SK-N-SH treated with all-trans-retinoic acid at 6 μM for 48 hours (cell line): ENCODE results near the gene PSMB7.

Experiments used
- CSDC2 ChIP-seq: fragments of 250-450 bp; sonication (Bioruptor Pico); IDR thresholded peaks from 2 replicates; pipeline ENCODE4 v1.5.0; 2020; ENCODE audit warnings: mild to moderate bottlenecking, moderate library complexity
- ZNF70 ChIP-seq: fragments of 450-650 bp; formaldehyde crosslinking; IDR thresholded peaks from 2 replicates; pipeline ENCODE4 v1.5.0; 2020; ENCODE audit warnings: mild to moderate bottlenecking, moderate library complexity
- TF ChIP-seq, protein P1 (sequence below): fragments of 250-450 bp; sonication (Bioruptor Pico); IDR thresholded peaks from 2 replicates; pipeline ENCODE4 v1.8.0; 2020; ENCODE audit warnings: mild to moderate bottlenecking, moderate library complexity, borderline replicate concordance

DNA sequence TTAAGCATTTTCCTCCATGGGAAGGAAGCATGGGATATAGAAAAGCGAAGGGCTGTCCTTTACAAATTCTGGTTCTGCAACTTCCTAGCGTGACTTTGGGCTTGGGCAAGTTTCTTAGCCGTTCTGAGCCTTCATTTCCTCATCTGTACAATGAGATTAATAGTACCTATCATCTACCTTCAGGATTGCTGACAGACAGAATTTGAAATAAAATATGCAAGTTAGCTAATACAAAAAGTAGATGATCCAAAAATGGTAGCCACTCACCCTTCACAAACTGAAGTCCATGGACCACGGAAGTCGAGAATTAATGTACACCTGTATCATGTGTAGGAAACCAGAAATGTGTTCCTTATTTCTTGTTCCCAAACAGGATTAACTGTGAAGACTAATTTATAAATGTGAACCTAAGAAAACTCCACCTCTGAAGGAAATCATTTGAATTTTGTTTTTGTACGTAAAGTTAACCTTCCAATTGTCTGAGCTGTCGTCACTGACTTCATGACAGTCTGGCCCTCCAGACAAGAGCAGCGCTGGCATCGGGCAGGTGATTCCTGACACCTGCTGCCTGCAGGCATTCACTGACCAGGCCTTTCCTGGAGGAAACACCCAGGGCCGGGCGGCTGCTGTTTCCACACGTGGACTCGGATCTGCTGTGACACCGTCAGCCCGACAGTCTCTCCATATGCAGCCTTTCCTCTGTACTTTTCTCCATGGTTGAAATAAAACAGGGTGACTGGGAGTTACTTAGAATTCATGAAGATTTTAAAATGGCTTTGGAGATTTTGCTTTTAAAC, 63.4 kb downstream of the PSMB7 start:
- TF ChIP-seq ZNF70 (CRISPR knock-in tag) (no peak), CSDC2 (CRISPR knock-in tag) (no peak)
- TF ChIP-seq, protein P1, sequence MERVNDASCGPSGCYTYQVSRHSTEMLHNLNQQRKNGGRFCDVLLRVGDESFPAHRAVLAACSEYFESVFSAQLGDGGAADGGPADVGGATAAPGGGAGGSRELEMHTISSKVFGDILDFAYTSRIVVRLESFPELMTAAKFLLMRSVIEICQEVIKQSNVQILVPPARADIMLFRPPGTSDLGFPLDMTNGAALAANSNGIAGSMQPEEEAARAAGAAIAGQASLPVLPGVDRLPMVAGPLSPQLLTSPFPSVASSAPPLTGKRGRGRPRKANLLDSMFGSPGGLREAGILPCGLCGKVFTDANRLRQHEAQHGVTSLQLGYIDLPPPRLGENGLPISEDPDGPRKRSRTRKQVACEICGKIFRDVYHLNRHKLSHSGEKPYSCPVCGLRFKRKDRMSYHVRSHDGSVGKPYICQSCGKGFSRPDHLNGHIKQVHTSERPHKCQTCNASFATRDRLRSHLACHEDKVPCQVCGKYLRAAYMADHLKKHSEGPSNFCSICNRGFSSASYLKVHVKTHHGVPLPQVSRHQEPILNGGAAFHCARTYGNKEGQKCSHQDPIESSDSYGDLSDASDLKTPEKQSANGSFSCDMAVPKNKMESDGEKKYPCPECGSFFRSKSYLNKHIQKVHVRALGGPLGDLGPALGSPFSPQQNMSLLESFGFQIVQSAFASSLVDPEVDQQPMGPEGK = no peak
